HT-29 (cell line): Measurements from ENCODE around the gene HPX. TPM values are rescaled to one million over a fixed set of nuclear protein-coding genes. Genes with fewer than 3 reads are reported as not detected.

Experiments
- DNase-seq: peaks from one replicate; pipeline ENCODE4 v3.0.0-alpha.2; 2015; ENCODE audit warnings: low spot score
- total RNA-seq: library from RNA; depleted of rRNA; stranded (reverse); fragments of >200 nt; shearing (Covaris generic); gene quantifications from 2 replicates; pipeline ENCODE4 v1.2.3, GENCODE V29; 2014

The HPX gene
- total RNA-seq, 1 experiment from 2014 or later: 0.25 TPM

DNA sequence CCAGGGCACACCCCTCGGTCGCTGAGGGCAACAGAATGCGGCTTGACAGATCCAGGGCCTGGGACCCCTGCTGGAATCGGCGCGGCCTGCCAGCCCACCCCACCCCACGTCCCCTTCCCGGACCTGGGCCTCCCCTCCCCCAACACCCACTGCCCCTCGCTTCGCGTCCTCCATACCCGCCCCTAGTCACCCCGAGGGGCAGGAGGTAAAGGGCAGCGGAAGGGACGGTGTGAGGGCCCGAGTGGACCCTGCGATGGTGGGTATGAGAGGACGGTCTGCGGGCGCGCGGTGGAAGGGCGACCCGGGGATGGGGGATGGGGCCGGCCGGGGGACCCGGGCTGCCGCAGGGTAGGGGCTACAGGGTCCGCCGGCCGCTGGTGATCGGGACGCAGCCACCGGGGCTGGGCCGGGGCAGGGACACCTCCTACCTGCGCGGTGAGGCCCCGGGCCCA, 22.2 kb downstream of the HPX start:
- no peak for DNase-seq

DNA sequence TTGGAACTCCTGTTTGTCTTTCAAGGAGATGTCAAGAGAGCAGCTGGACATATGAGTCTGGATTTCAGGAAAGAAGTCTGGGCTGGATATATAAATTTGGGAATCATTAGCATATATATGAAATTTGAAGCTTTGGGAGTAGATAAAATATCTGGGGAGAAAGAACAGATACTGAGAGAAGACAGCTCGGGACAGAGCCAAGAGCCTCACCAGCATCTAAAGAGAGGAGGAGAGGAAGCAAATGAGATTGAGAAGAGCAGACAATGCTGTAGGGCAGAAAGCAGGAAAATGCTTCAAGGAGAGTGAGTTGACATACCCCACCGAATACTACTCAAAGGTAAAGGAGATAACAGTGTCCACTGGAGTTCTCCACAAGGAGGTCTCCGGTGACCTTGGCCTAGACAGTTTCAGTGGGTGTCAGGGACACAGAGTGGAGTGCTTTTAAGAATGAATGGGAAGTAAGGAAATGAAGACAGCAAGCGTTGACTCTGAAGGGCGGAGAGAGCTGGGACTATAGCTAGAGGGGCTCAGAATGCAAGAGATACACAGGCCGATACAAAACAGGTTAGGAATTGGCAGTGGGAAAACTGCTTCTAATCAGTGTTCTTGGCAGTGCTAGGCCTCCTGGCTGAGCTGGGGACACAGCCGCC, 22.8 kb downstream of the HPX start:
- DNase-seq: no peak

DNA sequence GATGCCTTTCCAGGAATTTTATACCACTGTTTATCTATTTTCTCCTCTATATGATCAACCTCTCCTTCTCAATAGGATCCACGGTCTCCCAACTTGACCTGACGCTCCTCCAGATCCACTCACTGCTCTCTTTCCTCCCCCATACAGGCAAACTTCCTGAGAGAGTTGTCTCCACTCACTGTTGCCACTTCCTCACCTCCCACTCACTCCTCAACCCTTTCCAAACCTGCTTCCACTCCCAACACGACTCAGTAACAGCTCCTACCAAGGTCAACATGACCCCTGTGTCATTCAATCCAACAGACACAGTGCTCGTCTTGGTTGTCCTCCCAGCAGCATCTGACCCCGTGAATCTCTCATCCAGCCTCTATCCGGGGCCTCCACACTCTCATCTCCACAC, 25.0 kb downstream of the HPX start:
- DNase-seq: no peak

DNA sequence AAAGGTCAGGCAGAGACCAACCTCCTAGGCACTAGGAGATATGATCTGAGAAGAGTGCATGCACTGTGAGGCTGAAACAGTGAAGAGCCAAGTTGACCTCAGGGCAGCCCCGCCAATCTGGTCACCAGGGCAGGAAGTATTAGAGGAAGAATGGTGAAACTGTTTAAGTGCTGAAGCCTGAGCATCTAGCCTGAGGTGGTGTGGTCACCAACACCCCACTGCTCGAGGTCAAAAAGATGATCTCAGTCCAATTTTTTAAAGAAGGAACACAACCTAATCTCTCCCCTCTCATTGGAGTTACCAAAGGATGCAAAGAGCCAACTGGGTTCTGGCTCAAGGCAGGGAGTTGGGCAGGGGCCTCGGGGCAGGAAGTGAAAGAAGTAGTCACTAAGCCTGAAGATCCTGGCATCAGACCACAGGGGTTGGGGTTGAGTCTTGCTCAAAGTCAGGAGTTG, 25.9 kb downstream of the HPX start:
- no peak for DNase-seq

DNA sequence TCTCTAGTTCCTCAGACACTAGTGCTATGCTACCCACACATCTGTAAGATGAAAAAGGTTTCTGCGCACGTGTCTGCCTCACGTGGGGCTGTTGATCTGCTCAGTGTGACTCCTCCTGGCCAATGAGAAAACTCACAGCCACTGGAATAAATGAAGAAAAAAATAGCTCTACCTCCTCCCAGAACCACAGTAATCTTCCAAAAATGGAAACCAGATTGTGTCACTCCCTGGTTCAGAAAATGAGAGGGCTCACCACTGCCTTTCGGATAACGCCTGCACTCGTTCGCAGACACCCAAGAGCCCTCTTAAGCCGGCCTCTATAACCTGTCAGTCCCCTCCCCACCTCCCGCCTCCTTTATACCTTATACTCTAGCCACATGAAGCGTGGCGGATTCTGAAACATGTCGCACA, 27.0 kb downstream of the HPX start:
- DNase-seq: no peak

DNA sequence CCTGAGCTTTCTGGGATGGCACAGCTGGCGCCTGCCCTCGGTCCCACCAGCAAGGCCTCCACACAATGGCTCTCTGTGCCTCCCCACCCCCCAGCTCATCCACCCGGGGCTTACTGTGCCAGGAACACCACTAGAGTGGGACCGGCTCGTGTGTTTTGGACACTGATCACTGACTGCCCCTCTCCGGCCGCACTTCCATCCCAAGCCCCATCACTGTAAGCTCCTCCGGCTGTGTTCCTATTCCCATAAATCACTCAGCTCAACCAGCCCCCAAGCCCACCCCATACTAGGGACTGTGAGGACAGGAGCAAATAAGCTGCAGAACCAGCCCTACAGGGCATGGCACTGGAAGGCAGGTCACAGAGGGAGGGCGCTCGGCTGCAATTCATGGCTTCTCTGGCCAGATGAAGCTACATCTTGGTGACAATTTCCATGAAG, 29.2 kb downstream of the HPX start:
- DNase-seq: no peak

DNA sequence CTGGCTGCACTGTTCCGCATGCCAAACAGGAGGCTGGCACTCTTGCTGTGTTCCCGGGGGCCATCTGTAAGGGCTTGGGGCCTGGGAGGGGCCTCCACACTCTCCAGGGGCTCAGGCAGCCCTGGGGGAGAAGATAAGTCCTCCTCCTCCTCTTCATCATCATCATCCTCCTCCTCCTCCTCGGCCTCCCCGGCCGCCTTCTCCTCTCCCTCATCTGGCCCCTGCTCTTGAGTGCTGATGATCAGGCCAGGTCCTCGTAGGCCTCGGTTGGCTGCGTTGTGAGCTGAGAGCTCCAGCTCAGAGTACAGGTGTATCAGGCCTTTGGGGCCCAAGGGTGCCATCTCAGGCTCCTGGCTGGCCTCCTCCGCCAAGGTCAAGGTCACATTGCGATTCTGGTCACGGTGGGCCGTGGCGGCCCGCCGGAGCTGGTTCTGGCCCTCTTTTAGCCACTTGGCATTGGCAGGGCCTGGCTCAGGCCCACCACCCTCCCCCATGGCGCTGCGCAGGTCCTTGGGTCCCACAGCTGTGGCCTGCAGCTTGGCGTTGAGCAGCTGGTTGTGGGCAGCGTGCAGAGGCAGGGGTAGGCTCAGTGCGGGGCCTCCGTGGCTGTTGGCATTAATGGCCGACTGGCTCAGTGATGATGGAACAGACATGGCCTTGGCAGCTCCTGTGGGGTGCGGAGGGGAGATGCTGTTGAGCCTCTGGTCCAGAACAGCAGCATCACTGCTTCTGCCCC, 29.9 kb downstream of the HPX start:
- no peak for DNase-seq

DNA sequence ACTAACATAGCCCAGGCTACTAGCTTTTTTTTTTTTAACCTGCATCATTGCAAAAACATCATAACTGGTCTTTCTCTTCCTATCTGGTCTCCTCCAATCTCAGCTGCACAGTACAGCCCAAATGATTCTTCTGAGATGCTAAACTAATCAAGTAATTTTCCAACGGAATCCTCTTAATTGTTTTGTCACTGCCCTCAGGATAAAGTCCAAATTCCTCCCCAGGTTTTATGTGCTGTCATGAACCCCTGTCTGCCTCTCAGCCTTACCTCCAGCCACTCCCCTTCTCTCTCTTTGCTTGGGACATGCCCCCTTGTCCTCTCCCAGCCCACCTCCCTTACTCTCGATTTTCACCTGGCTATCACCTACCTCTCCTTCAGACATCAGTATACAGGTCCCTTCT, 34.4 kb downstream of the HPX start:
- no peak for DNase-seq

DNA sequence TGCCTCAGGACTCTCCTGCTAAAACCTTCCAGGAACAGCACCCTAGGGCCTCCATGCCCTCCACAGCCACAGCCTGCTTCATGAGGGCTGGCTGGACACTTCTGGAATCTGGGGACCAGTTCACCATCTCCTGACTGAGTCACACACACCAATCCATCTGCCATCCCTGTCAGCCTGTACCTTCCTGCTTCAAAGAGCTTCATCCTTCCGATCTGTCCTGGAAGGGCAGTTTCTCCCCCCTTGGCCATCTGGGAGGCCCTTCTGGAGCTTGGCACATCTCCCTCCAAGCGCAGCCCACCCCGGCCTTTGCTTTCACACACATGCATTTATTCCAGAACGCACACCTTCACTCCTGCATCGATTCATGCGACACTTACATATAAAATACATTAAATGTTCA, 34.9 kb downstream of the HPX start:
- DNase-seq: no peak

DNA sequence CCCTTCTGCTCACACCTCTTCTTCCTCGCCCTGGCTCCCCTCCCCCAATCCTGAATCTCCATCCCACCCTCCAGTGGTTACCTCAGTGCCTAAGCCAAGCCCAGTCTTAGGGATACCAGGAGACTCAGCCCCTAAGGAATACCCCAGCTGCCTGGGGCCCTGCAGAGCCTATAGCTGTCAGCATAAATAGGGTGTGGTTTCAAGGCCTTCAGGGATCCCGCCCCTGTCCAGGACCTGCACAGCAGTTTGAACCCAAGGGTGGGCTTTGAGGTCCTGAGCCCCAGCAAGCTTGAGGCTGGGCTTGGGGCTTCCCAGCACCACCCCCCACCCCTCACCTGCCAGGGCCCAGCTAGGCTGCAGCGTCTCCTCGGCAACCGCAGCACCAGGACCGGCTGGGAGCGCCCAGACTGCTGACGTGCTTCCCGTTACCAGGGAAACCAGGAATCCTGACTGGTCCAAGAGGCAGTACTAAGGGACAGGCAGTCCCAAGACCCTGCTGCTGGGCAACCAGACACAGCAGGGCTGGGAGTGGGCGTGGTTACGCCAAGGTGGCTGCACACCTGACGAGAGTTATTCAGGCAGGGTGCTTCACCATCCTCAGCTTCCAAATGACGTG, 35.6 kb downstream of the HPX start:
- DNase-seq: no peak

DNA sequence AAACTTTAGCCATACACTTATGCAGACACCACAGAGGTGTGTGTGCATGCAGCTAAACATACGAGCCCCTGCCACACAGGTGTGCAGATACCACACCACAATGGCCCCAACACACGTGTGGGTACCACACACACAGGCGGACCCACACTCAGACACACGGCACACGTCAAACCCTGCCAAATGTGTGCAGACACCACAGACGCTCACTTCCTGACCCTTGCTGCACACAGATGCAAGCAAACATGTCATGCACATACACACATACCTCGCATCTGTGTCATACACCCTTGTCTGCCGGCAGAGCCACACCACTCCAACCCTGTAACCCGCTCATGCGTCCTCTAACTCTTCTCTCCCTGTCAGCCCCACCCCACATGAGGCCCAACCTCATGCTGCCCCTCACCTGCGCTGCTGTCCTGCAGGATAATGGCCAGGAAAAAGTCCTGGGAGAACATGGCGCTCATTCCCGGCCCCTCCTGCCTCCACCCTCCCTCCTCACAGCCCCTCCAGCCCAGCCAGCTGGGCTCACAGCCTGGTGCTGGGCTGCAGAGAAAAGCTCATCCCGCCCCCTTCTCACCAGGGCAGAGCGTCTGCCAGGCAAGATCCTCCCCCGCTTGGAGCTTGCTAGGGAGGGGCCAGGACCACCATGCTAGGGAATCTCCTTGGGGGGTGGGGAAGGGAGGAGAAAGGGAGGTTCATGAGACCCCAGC, 36.3 kb downstream of the HPX start:
- no peak for DNase-seq

DNA sequence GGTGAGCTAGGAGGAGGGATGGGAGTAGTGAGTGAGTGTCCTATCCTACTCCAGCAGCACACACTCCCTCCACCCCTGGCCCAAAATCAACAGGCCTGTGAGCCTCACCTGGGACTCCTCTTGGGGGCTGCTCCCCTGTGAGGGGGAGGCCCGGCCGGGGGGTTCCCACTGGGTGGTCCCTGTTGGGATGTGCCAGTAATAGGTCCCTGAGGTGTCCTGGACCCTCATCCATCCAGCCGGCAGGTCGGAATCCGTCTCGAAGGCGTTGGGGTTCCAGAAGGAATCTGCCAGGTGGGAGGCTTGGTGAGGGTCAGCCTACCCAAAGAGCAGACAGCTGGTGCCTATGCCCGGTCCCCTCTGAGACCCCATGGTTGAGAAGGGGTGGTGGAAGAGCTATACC, 37.2 kb downstream of the HPX start:
- no peak for DNase-seq

DNA sequence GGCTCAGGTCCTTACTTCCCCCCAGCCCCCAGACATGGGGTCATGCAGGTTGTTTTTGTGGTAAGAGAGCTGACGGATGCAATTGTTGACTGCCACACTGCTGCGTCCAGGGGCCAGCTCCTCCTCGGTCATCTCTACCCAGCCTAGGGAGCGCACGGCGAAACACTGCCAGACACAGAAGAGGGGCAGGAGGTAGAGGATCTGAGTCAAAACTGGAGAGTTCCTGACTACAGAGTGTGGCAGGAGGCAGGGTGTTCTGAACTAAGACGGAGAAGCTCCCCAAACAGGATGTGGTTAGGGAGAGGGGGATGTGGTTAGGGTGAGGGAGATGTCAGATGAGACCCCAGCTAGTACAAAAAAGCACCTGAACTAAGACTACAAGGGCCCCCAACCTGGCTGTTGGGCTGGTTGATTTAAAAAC, 38.2 kb downstream of the HPX start:
- DNase-seq: no peak

DNA sequence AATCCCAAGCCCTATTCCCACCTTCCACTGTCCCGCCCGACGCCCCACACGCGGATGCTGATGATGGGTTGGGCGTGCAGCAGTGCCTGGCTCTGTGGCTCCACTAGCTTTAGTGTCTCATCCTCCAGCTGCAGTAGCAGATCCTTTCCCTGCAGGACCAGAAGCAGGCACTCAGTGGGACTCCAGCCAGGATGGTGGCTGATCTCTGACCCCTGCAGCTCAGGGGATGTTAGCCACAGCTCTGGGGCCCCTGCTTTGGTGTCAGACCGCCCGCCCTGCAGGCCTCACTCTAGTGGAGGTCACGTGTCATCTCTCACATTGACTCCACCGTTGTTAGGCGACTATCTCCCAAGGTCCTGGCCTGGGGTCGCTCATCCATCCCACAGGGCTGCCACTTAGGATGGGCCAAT, 38.7 kb downstream of the HPX start:
- DNase-seq: no peak

DNA sequence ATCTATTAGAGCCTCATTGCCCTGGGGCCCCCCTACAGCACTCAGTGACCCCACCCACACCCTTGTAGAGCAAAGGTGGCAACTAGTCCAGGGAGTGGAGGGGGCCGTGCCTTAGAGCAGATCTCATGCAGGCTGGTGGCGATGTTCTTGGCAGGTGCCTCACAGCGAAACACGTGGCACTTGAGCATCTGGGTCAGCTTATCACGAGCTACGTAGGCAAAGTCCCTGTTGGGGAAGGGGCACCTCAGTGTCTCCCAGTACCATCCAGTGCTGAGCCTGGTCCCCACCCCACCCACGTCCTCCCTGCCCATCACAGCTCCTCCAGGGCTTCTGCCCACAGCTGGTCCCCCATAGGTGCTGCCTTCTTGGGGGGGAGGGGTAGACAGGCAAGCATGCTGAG, 39.3 kb downstream of the HPX start:
- DNase-seq: no peak

DNA sequence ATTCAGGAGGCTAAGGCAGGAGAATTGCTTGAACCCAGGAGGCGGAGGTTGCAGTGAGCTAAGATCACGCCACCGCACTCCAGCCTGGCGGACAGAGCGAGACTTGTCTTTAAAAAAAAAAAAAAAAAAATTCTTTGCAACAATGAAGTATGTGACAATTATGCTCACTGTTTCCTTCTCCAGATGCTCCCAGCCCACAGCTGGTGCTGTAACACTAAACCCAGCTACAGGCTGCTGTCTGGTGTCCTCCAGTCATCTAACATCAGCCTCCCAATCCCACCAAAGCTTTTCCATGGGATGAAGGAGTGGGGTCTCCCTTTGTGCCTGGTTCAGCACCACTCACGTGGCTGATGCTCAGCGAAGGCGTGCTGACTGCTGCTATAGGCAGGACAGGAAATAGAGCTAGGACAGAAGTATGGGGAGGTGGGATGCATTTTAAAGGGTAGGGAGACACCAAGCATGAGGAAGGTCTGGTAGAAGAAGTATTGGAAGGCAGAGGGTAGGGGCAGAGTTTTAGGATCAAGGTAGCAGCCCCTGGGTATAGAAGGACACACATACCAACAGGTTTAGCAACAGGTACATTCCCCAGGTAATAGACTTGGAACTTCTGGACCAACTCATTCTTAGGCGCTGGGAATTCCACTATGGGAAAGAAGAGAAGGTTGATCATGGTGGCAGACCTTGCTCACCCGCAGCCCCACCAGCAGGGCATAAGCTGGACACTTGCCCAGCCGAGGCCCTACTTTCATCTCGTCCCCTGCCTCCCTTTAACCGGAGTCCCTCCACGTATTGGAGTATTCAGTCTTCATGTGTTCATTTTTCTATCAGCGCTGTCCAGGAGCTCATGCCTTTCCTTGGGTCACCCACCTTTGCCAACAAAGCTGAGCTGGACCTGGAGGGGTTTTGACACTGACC, 40.1 kb downstream of the HPX start:
- no peak for DNase-seq

DNA sequence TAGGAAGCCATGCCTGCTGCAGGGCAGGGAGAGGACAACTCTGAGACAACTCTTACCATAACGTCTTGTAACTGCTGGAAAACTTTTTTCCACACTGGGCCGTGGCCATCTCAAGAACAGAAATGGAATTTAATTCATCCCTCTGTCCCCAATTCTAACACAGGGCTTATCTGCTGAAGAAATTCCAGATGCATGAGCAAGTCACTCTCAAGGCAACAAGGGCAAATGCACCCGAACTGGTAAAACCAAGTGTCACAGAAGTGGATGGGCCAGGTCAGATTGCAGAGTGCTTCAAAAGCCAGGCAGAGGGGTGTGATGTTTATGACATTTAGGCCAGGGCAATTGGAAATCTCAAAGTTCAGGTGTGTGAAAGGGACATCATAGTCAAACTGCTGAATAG, 43.2 kb downstream of the HPX start:
- DNase-seq: no peak

DNA sequence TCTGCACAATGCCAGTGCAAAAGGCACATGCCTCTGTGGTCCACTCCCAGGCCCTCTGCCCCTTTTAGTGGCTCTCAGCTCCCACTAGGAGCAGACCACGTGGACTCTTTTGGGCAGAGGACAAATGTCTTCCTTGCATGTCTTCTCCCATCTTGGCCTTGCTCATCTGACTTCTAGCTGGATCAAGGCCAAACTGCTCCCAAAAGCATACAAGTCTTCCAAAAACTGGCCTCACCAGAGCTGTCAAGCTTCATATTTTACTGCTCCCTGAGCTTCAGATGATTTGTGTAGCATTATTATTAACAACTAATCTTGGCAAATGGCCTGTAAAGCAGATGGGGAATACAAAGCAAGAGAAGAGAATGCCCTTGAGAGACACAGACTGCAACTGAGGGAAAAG, 43.6 kb downstream of the HPX start:
- no peak for DNase-seq

DNA sequence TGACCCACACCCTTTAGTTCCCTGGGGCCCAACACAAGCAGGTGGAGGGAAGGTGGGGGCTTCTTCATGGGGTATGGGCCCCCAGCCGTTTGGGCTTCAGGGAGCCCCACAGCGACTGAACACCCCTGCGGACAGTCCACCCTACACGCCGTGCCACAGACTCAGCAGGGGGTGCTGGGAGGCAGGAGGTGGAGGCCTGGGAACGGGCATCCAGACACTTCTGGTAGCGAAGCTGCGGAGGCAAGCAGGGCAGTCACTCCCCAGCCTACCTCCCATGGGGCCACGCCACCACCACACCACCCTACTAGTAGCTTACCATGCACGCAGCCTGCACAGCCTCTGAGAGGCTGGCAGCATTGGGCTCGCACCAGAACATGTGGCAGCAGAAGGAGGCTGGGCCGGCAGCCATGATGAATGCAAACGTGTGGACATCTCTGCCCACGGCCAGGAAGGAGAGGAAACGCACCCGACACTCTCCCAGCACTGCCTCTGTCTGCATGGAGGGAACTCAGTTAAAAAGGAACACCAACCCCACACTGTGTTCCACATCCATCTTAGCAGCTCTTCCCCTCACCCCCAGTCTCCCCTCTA, 45.2 kb downstream of the HPX start:
- DNase-seq: no peak

DNA sequence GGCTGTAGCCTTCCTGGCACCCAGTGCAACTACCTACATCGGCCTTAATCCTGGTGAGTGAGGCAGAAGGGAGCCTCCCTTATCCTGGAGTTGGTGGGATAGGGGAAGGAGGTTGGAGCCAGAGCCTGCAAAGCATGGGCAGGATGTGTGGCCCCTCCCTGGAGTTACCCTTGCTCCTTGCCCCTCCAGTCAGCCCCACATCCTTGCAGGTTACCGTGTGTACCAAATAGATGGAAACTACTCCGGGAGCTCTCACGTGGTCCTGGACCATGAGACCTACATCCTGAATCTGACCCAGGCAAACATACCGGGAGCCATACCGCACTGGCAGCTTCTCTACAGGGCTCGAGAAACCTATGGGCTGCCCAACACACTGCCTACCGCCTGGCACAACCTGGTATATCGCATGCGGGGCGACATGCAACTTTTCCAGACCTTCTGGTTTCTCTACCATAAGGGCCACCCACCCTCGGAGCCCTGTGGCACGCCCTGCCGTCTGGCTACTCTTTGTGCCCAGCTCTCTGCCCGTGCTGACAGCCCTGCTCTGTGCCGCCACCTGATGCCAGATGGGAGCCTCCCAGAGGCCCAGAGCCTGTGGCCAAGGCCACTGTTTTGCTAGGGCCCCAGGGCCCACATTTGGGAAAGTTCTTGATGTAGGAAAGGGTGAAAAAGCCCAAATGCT, 46.7 kb downstream of the HPX start:
- no peak for DNase-seq
